Smooth muscle cell of bladder (primary cell): ENCODE data around the gene HPS6. TPM values are rescaled to one million over a fixed set of nuclear protein-coding genes. Genes with fewer than 3 reads are reported as not detected.

ENCODE experiments used
- total RNA-seq: library from RNA; depleted of rRNA; stranded (reverse); fragments of >200 nt; gene quantifications from 2 replicates; pipeline ENCODE4 v1.2.3, GENCODE V29; 2014

HPS6 gene
- total RNA-seq = 21.0 and 29.0 TPM in 2 replicates

DNA sequence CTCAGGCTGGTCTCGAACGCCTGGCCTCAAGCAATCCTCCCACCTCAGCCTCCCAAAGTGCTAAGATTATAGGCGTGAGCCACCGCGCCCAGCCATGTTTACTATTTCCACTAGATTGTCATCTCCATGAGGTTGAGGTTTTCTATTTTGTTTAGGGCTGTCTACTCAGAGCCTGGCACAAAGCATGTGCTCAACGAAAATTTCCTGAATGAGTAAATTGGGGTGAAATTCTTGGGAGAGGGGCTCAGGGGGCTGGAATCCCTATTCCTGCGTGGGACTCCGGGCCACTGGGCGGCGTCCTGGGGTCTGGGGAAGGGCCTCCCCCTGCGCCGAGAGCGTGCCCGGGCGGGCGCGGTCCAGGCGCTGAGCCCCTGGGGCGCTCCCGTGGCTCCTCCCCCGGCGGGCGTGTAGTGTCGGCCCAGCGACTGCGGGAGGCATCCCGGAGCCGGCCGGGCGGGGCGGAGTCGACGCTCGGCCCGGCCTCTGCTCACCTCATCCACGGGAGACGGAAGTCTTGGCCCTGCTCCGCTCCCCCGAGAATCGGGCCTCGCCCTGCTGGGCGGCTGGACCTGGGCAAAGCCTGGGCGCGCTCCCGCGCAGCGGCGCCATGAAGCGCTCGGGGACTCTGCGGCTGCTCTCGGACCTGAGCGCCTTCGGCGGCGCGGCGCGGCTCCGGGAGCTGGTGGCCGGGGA lies at the start of gene HPS6:
Gene HPS6 (plus strand): TSS at position 482 of the 693 bp plus-strand sequence. CDS start 126 bp downstream, at position 608.

DNA sequence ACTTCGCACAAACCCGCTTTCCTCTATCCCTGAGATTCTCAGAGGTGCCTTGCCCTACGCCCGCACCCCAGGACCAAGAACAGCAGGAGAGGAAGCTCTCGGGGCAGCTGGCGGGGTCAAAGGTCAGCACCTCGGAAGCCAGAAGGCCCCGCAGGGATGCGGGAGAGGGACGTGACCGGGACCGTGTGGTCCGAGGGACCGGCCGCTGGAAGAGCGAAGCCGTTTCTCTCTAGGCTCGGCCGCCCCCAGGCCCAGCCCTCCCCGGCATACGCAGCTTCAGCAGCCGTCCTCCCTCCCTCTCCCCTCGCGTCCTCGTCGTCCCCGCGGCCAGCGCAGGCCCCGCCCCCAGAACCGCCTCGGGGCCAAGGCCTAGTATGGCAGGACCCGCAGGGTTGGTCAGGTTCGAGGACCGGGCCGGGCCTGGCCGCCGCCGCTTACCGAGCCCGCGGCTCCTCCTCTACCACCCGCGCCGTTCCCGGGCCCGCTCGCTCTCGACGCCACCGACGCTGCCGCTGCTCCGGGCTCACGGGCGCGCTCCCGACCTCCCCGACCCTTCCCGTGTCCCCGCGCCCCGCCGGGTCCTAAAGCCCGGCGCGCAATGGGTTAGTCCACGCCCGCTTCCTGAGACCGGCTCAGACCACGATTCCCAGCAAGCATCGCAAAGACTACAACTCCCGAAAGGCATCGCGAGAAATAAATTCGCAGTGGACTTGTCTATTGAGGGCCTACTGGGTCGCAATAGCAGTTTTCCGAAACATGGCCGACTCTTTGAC lies 9.3 kb upstream of the HPS6 start, which contains the start of gene ARMH3:
Gene ARMH3 (minus strand): TSS at position 527 of the 773 bp plus-strand sequence. CDS start 16,059 bp downstream, outside the sequence.

Other genes starting within 250 kb of the HPS6 start
- gene OGA, start 246.9 kb upstream of the HPS6 start, total RNA-seq = 93.9 and 126 TPM in 2 replicates
- 0.28 and 1.8 TPM in 2 replicates for gene KCNIP2, start 221.5 kb upstream of the HPS6 start, total RNA-seq
- gene ARMH3, start 9.2 kb upstream of the HPS6 start, total RNA-seq = 6.4 and 8.1 TPM in 2 replicates
- gene LDB1, start 55.0 kb downstream of the HPS6 start, total RNA-seq = 45.2 and 52.0 TPM in 2 replicates
- 7.0 and 11.1 TPM in 2 replicates for gene PPRC1, start 67.7 kb downstream of the HPS6 start, total RNA-seq
- gene NOLC1, start 87.0 kb downstream of the HPS6 start, total RNA-seq = 22.5 and 29.7 TPM in 2 replicates
- gene ELOVL3, start 160.9 kb downstream of the HPS6 start, total RNA-seq = 0.85 and 1.2 TPM in 2 replicates
- 0.14 and 0.18 TPM in 2 replicates for gene PITX3, start 176.2 kb downstream of the HPS6 start, total RNA-seq
- gene GBF1, start 180.2 kb downstream of the HPS6 start, total RNA-seq = 17.4 and 19.4 TPM in 2 replicates